Stimulated activated naive CD8-positive, alpha-beta T cell treated with anti-CD3 and anti-CD28 coated beads, Interleukin-15, Interleukin-2, amounts not matched to agents 100 ng/mL and 50 ng/mL, for 24 hours (primary cell): ENCODE results near the gene ARF5.
"Not testable (repeated sequence)": the region's sequence is repeated elsewhere in the genome, so short reads cannot be mapped to it uniquely, and the experiment has no call there.

Experiments
- H3K27ac Mint-ChIP-seq: one replicate; pipeline ENCODE4 v1.8.0; 2021; ENCODE audit warnings: mild to moderate bottlenecking, mixed read lengths
- H3K27me3 Mint-ChIP-seq: one replicate; pipeline ENCODE4 v1.8.0; 2021; ENCODE audit warnings: mixed read lengths
- H3K36me3 Mint-ChIP-seq: one replicate; pipeline ENCODE4 v1.8.0; 2021; ENCODE audit warnings: low read depth, mixed read lengths
- H3K4me1 Mint-ChIP-seq: one replicate; pipeline ENCODE4 v1.8.0; 2021; ENCODE audit warnings: low read depth, mixed read lengths
- H3K4me3 Mint-ChIP-seq: one replicate; pipeline ENCODE4 v1.8.0; 2021; ENCODE audit warnings: mild to moderate bottlenecking, mixed read lengths
- H3K9me3 Mint-ChIP-seq: one replicate; pipeline ENCODE4 v1.8.0; 2021; ENCODE audit warnings: mixed read lengths

ARF5 gene

GRCh38 chr7:127588019-127588696 lies at the start of gene ARF5:
ARF5 (plus strand) TSS chr7:127588411; CDS start chr7:127588499, 88 bp downstream.
- peak within 1 kb of the TSS; percentile 94 for H3K27ac Mint-ChIP-seq
- H3K4me3 Mint-ChIP-seq, result peak within 1 kb of the TSS; percentile 99
- no peaks in the 10 kb centered on the region for H3K9me3 Mint-ChIP-seq
- peaks cover 47% of the 10 kb centered on the region for H3K4me1 Mint-ChIP-seq
- peaks cover 23% of the 10 kb centered on the region for H3K36me3 Mint-ChIP-seq
- H3K27me3 Mint-ChIP-seq, result no peaks in the 10 kb centered on the region

- Mint-ChIP-seq H3K27ac (no peak overlapping the region), H3K27me3 (peaks cover 56% of the 10 kb centered on the region), H3K9me3 (no peaks in the 10 kb centered on the region), H3K4me1 (no peaks in the 10 kb centered on the region), H3K4me3 (no peak overlapping the region), H3K36me3 (no peaks in the 10 kb centered on the region)
These were observed 49.1 kb upstream of the ARF5 start for GRCh38 chr7:127539116-127539515.

GRCh38 chr7:127540461-127540860 lies 47.8 kb upstream of the ARF5 start:
- peaks cover 45% of the 10 kb centered on the region for H3K27me3 Mint-ChIP-seq
- not testable (repeated sequence) for H3K9me3 Mint-ChIP-seq, H3K27ac Mint-ChIP-seq, H3K36me3 Mint-ChIP-seq, H3K4me3 Mint-ChIP-seq, H3K4me1 Mint-ChIP-seq

- Mint-ChIP-seq H3K27ac (no peak overlapping the region), H3K36me3 (no peaks in the 10 kb centered on the region), H3K9me3 (peaks cover under 1% of the 10 kb centered on the region), H3K27me3 (peaks cover 35% of the 10 kb centered on the region), H3K4me3 (no peak overlapping the region), H3K4me1 (no peaks in the 10 kb centered on the region)
These were observed 46.7 kb upstream of the ARF5 start for GRCh38 chr7:127541548-127541947.

- H3K4me1 Mint-ChIP-seq, result no peaks in the 10 kb centered on the region
- H3K4me3 Mint-ChIP-seq, result no peak overlapping the region
- H3K9me3 Mint-ChIP-seq, result peaks cover 6% of the 10 kb centered on the region
- no peaks in the 10 kb centered on the region for H3K36me3 Mint-ChIP-seq
- H3K27me3 Mint-ChIP-seq, result peaks cover 17% of the 10 kb centered on the region
- H3K27ac Mint-ChIP-seq, result no peak overlapping the region
These were observed 41.9 kb upstream of the ARF5 start for GRCh38 chr7:127546313-127546712.

- Mint-ChIP-seq H3K4me3 (no peak overlapping the region), H3K27ac (no peak overlapping the region), H3K4me1 (no peaks in the 10 kb centered on the region), H3K36me3 (no peaks in the 10 kb centered on the region), H3K9me3 (peaks cover 6% of the 10 kb centered on the region), H3K27me3 (peaks cover 21% of the 10 kb centered on the region)
These were observed 38.0 kb upstream of the ARF5 start for GRCh38 chr7:127550247-127550646.

- peaks cover 1% of the 10 kb centered on the region for H3K9me3 Mint-ChIP-seq
- no peak overlapping the region for H3K4me3 Mint-ChIP-seq
- no peaks in the 10 kb centered on the region for H3K4me1 Mint-ChIP-seq
- no peaks in the 10 kb centered on the region for H3K36me3 Mint-ChIP-seq
- no peak overlapping the region for H3K27ac Mint-ChIP-seq
- peaks cover 17% of the 10 kb centered on the region for H3K27me3 Mint-ChIP-seq
These were observed 36.3 kb upstream of the ARF5 start for GRCh38 chr7:127551941-127552340.

- Mint-ChIP-seq H3K27me3 (peaks cover 4% of the 10 kb centered on the region), H3K4me3 (no peak overlapping the region), H3K36me3 (no peaks in the 10 kb centered on the region), H3K27ac (no peak overlapping the region), H3K4me1 (no peaks in the 10 kb centered on the region), H3K9me3 (no peaks in the 10 kb centered on the region)
These were observed 31.8 kb upstream of the ARF5 start for GRCh38 chr7:127556404-127556803.

- H3K4me3 Mint-ChIP-seq, result no peak overlapping the region
- no peaks in the 10 kb centered on the region for H3K4me1 Mint-ChIP-seq
- no peaks in the 10 kb centered on the region for H3K36me3 Mint-ChIP-seq
- no peaks in the 10 kb centered on the region for H3K9me3 Mint-ChIP-seq
- H3K27me3 Mint-ChIP-seq, result peaks cover 4% of the 10 kb centered on the region
- no peak overlapping the region for H3K27ac Mint-ChIP-seq
These were observed 30.4 kb upstream of the ARF5 start for GRCh38 chr7:127557803-127558202.

GRCh38 chr7:127566242-127566641 lies 22.0 kb upstream of the ARF5 start:
- H3K27me3 Mint-ChIP-seq, result no peaks in the 10 kb centered on the region
- no peak overlapping the region for H3K27ac Mint-ChIP-seq
- no peaks in the 10 kb centered on the region for H3K9me3 Mint-ChIP-seq
- peaks cover 15% of the 10 kb centered on the region for H3K36me3 Mint-ChIP-seq
- H3K4me3 Mint-ChIP-seq, result no peak overlapping the region
- H3K4me1 Mint-ChIP-seq, result no peaks in the 10 kb centered on the region

GRCh38 chr7:127568034-127568433 lies 20.2 kb upstream of the ARF5 start:
- not testable (repeated sequence) for H3K9me3 Mint-ChIP-seq, H3K4me1 Mint-ChIP-seq, H3K27ac Mint-ChIP-seq

GRCh38 chr7:127571741-127572505 lies 16.3 kb upstream of the ARF5 start:
- no peaks in the 10 kb centered on the region for H3K9me3 Mint-ChIP-seq
- H3K4me3 Mint-ChIP-seq, result no peak overlapping the region
- no peaks in the 10 kb centered on the region for H3K27me3 Mint-ChIP-seq
- H3K4me1 Mint-ChIP-seq, result no peaks in the 10 kb centered on the region
- no peak overlapping the region for H3K27ac Mint-ChIP-seq
- H3K36me3 Mint-ChIP-seq, result peaks cover 27% of the 10 kb centered on the region

More at GRCh38 chr7:127568034-127568433, 20.2 kb upstream of the ARF5 start:
- H3K4me3 Mint-ChIP-seq, H3K27me3 Mint-ChIP-seq: not testable (repeated sequence)
- peaks cover 15% of the 10 kb centered on the region for H3K36me3 Mint-ChIP-seq

- peaks cover 28% of the 10 kb centered on the region for H3K4me1 Mint-ChIP-seq
- peaks cover 54% of the 10 kb centered on the region for H3K36me3 Mint-ChIP-seq
These were observed 10.1 kb upstream of the ARF5 start for GRCh38 chr7:127578036-127578684.

GRCh38 chr7:127578711-127579275 lies 9.4 kb upstream of the ARF5 start:
- H3K4me1 Mint-ChIP-seq, result peaks cover 35% of the 10 kb centered on the region
- no peaks in the 10 kb centered on the region for H3K27me3 Mint-ChIP-seq
- H3K4me3 Mint-ChIP-seq, result no peak overlapping the region
- H3K36me3 Mint-ChIP-seq, result peaks cover 60% of the 10 kb centered on the region
- no peaks in the 10 kb centered on the region for H3K9me3 Mint-ChIP-seq
- no peak overlapping the region for H3K27ac Mint-ChIP-seq

More at GRCh38 chr7:127578036-127578684, 10.1 kb upstream of the ARF5 start:
- H3K4me3 Mint-ChIP-seq, result no peak overlapping the region
- no peak overlapping the region for H3K27ac Mint-ChIP-seq
- no peaks in the 10 kb centered on the region for H3K27me3 Mint-ChIP-seq
- no peaks in the 10 kb centered on the region for H3K9me3 Mint-ChIP-seq

GRCh38 chr7:127580612-127581011 lies 7.6 kb upstream of the ARF5 start:
- H3K27me3 Mint-ChIP-seq, result no peaks in the 10 kb centered on the region
- H3K27ac Mint-ChIP-seq, result no peak overlapping the region
- H3K4me3 Mint-ChIP-seq, result no peak overlapping the region
- H3K4me1 Mint-ChIP-seq, result peaks cover 46% of the 10 kb centered on the region
- H3K9me3 Mint-ChIP-seq, result no peaks in the 10 kb centered on the region
- peaks cover 51% of the 10 kb centered on the region for H3K36me3 Mint-ChIP-seq
